Prostate gland (tissue), 2 donors: ENCODE data around the gene STAB2. TPM values are rescaled to one million over a fixed set of nuclear protein-coding genes. Genes with fewer than 3 reads are reported as not detected.

Experiments
- DNase-seq: peaks from one replicate; pipeline ENCODE4 v3.0.0-alpha.2; 2019; ENCODE audit warnings: low spot score
- H3K27ac ChIP-seq, 2 donors: fragments of 200-600 bp; sonication (generic); 2 replicates each; pipeline ENCODE4 v1.5.1; 2017 to 2019
- H3K27me3 ChIP-seq: fragments of 200-600 bp; sonication (generic); replicated peaks from 2 replicates; pipeline ENCODE4 v1.5.1; 2019; ENCODE audit not compliant: insufficient read depth
- H3K36me3 ChIP-seq, 2 donors: fragments of 200-600 bp; sonication (generic); 1 replicate in 1 of 2; 2 replicates in 1 of 2; pipeline versions ENCODE4 v1.5.1 to v1.8.1; 2017 to 2019
- H3K4me1 ChIP-seq: fragments of 200-600 bp; sonication (generic); replicated peaks from 2 replicates; pipeline ENCODE4 v1.5.1; 2019
- H3K4me3 ChIP-seq, 2 donors: fragments of 200-600 bp; sonication (generic); 2 replicates each; pipeline ENCODE4 v1.5.1; 2017 to 2019
- H3K9me3 ChIP-seq: fragments of 200-600 bp; sonication (generic); 2 replicates; pipeline ENCODE4 v1.5.1; 2017
- CTCF ChIP-seq, 4 experiments: fragments of 200-600 bp in 2 of 4; fragments of 450-650 bp in 2 of 4; sonication (generic) in 2 of 4; IDR thresholded peaks; 1 replicate in 3 of 4; 2 replicates in 1 of 4; pipeline ENCODE4 v1.5.1; 2016 to 2019; ENCODE audit warnings: antibody characterized with exemption in 4 of 4, mild to moderate bottlenecking in 2 of 4, moderate library complexity in 2 of 4
- POLR2A ChIP-seq: fragments of 450-650 bp; IDR thresholded peaks from one replicate; pipeline ENCODE4 v1.6.1; 2016; ENCODE audit warnings: antibody characterized with exemption, mild to moderate bottlenecking
- POLR2AphosphoS5 ChIP-seq: sonication (generic); formaldehyde crosslinking; IDR thresholded peaks from one replicate; pipeline ENCODE4 v1.6.1; 2017; ENCODE audit warnings: antibody characterized with exemption
- WGBS: methylation state at CpG from one replicate; pipeline ENCODE4 v1.1.5; 2018; 5-methylcytosine and 5-hydroxymethylcytosine counted together
- intact Hi-C: fragments of 100-400 bp; cut with DNase I; formaldehyde crosslinking; loops from one replicate; pipeline ENCODE4 v1.14.2; 2022
- total RNA-seq, 2 donors: library from RNA; depleted of rRNA; stranded (reverse); fragments of >200 nt; gene quantifications; one replicate each; pipeline ENCODE4 v1.1.0, GENCODE V29; 2016

STAB2 gene
- total RNA-seq, 2 donors from 2014 or later: 0.62 TPM; not detected in 1

- no peak for TF ChIP-seq POLR2A
- Histone ChIP-seq H3K4me1 (no peaks in the 10 kb centered on the region), H3K9me3 (no peaks in the 10 kb centered on the region), H3K4me3 (no peak overlapping the region), H3K36me3 (no peaks in the 10 kb centered on the region), H3K27me3 (no peaks in the 10 kb centered on the region), H3K27ac (no peak overlapping the region)
- intact Hi-C loops: no loop called here
- no peak for DNase-seq
- 89% methylated on average over 3 of the region's 3 CpGs for WGBS
Observed at GRCh38 chr12:103743788-103744187, 156.7 kb downstream of the STAB2 start.

- WGBS: 76% methylated on average over 2 of the region's 2 CpGs
- H3K36me3 ChIP-seq: no peaks in the 10 kb centered on the region
Observed at GRCh38 chr12:103745962-103746361, 158.9 kb downstream of the STAB2 start.

GRCh38 chr12:103748002-103748401, 160.9 kb downstream of the STAB2 start:
- WGBS: 86% methylated on average over 2 of the region's 2 CpGs
- no peaks in the 10 kb centered on the region for H3K27me3 ChIP-seq
- H3K9me3 ChIP-seq: no peaks in the 10 kb centered on the region
- TF ChIP-seq POLR2AphosphoS5 (no peak), POLR2A (no peak), CTCF (IDR thresholded peaks at IDR 0.05) (no peak)
- no peak overlapping the region for H3K27ac ChIP-seq
- no peak overlapping the region for H3K4me3 ChIP-seq
- no peaks in the 10 kb centered on the region for H3K4me1 ChIP-seq
- no peak for DNase-seq
- intact Hi-C loops: no loop called here
- no peaks in the 10 kb centered on the region for H3K36me3 ChIP-seq

More at GRCh38 chr12:103745962-103746361, 158.9 kb downstream of the STAB2 start:
- Histone ChIP-seq H3K4me1 (no peaks in the 10 kb centered on the region), H3K27ac (no peak overlapping the region), H3K27me3 (no peaks in the 10 kb centered on the region), H3K4me3 (no peak overlapping the region), H3K9me3 (no peaks in the 10 kb centered on the region)
- intact Hi-C loops: no loop called here
- no peak for DNase-seq
- no peak for TF ChIP-seq CTCF (IDR thresholded peaks at IDR 0.05)
- no peak for TF ChIP-seq POLR2AphosphoS5
- no peak for TF ChIP-seq POLR2A

GRCh38 chr12:103748875-103749274, 161.8 kb downstream of the STAB2 start:
- Histone ChIP-seq H3K27me3 (no peaks in the 10 kb centered on the region), H3K36me3 (no peaks in the 10 kb centered on the region), H3K4me3 (no peak overlapping the region), H3K27ac (no peak overlapping the region), H3K4me1 (no peaks in the 10 kb centered on the region), H3K9me3 (no peaks in the 10 kb centered on the region)
- intact Hi-C loops: no loop called here
- DNase-seq: no peak
- no peak for TF ChIP-seq CTCF (IDR thresholded peaks at IDR 0.05)
- TF ChIP-seq POLR2AphosphoS5: no peak
- TF ChIP-seq POLR2A: no peak
- WGBS: 93% methylated on average over 12 of the region's 12 CpGs

- WGBS: 86% methylated on average over 1 of the region's 1 CpG
- no peak overlapping the region for H3K4me3 ChIP-seq
- H3K27ac ChIP-seq: no peak overlapping the region
- TF ChIP-seq CTCF (IDR thresholded peaks at IDR 0.05) (no peak), POLR2A (no peak), POLR2AphosphoS5 (no peak)
- intact Hi-C loops: no loop called here
- H3K9me3 ChIP-seq: no peaks in the 10 kb centered on the region
- no peaks in the 10 kb centered on the region for H3K4me1 ChIP-seq
- no peaks in the 10 kb centered on the region for H3K27me3 ChIP-seq
- no peak for DNase-seq
- H3K36me3 ChIP-seq: no peaks in the 10 kb centered on the region
Observed at GRCh38 chr12:103751171-103751570, 164.1 kb downstream of the STAB2 start.
